IMR-90 (cell line): ENCODE data around the gene AHCYL2. TPM values are rescaled to one million over a fixed set of nuclear protein-coding genes. Genes with fewer than 3 reads are reported as not detected.

Experiments
- ATAC-seq: fragments of 200-7000 bp; cut with Tn5 transposase; 2 replicates; pipeline ENCODE4 v1.9.1; 2020; ENCODE audit warnings: low read depth, mild to moderate bottlenecking, moderate library complexity
- BruUV-seq: library from RNA; stranded (reverse); fragments of 400-500 nt; replicated peaks from 2 replicates; lab custom pipeline; 2021; lab: Mats Ljungman, UMichigan
- CTCF ChIA-PET: fragments of 300-600 bp; formaldehyde crosslinking; extraction: SDS; loops from one replicate; lab custom pipeline; 2021; ENCODE audit warnings: antibody characterized with exemption; lab: Yijun Ruan, JAX
- POLR2A ChIA-PET: fragments of 300-600 bp; sonication (Branson Sonifier 250); formaldehyde crosslinking; loops from one replicate; lab custom pipeline; 2022; ENCODE audit warnings: antibody characterized with exemption; ENCODE audit not compliant: unreplicated experiment; lab: Charles Lee
- DNase-seq: peaks from one replicate; pipeline ENCODE4 v3.0.0; 2013
- H2AFZ ChIP-seq: replicated peaks from 2 replicates; pipeline ENCODE3; 2013; ENCODE audit warnings: low read length, mild to moderate bottlenecking; ENCODE audit not compliant: poor library complexity
- H2AK5ac ChIP-seq: 2 replicates; pipeline ENCODE4 v1.6.1; 2013; ENCODE audit warnings: low read depth, low read length, inconsistent platforms
- H2AK9ac ChIP-seq: replicated peaks from 2 replicates; pipeline ENCODE3; 2013; ENCODE audit warnings: mild to moderate bottlenecking, low read depth, low read length, moderate library complexity; ENCODE audit not compliant: poor library complexity
- H2BK120ac ChIP-seq: 2 replicates; pipeline ENCODE4 v1.6.1; 2013; ENCODE audit warnings: low read depth, low read length, inconsistent platforms
- H2BK15ac ChIP-seq: 3 replicates; pipeline ENCODE4 v1.6.1; 2013; ENCODE audit warnings: low read depth, low read length, inconsistent platforms
- H2BK20ac ChIP-seq: 2 replicates; pipeline ENCODE4 v1.6.1; 2013; ENCODE audit warnings: low read depth, mild to moderate bottlenecking, inconsistent platforms, low read length, moderate library complexity
- H2BK5ac ChIP-seq: 2 replicates; pipeline ENCODE4 v1.6.1; 2013; ENCODE audit warnings: mild to moderate bottlenecking, low read depth, low read length, inconsistent platforms; ENCODE audit not compliant: poor library complexity, severe bottlenecking
- H3K14ac ChIP-seq: replicated peaks from 2 replicates; pipeline ENCODE4 v1.6.1; 2013; ENCODE audit warnings: low read depth, low read length, inconsistent platforms
- H3K18ac ChIP-seq: 2 replicates; pipeline ENCODE4 v1.6.1; 2013; ENCODE audit warnings: low read depth, low read length, control low read depth
- H3K23ac ChIP-seq: 2 replicates; pipeline ENCODE4 v1.6.1; 2013; ENCODE audit warnings: low read depth, low read length, inconsistent platforms
- H3K27ac ChIP-seq: 2 replicates; pipeline ENCODE4 v1.5.1; 2013; ENCODE audit warnings: mild to moderate bottlenecking, control low read depth, low read length; ENCODE audit not compliant: insufficient read depth
- H3K27me3 ChIP-seq: 2 replicates; pipeline ENCODE4 v1.6.1; 2013; ENCODE audit warnings: low read length; ENCODE audit not compliant: control insufficient read depth, insufficient read depth
- H3K36me3 ChIP-seq: 2 replicates; pipeline ENCODE4 v1.6.1; 2013; ENCODE audit warnings: low read length, mixed read lengths; ENCODE audit not compliant: control insufficient read depth, insufficient read depth
- H3K4ac ChIP-seq: 2 replicates; pipeline ENCODE4 v1.6.1; 2013; ENCODE audit warnings: low read depth, low read length, inconsistent platforms
- H3K4me1 ChIP-seq: 2 replicates; pipeline ENCODE4 v1.6.1; 2013; ENCODE audit warnings: low read length, mixed read lengths; ENCODE audit not compliant: control insufficient read depth, insufficient read depth
- H3K4me2 ChIP-seq: 2 replicates; pipeline ENCODE4 v1.6.1; 2013; ENCODE audit warnings: low read depth, mild to moderate bottlenecking, control low read depth, low read length, moderate library complexity
- H3K4me3 ChIP-seq: 2 replicates; pipeline ENCODE4 v1.5.1; 2013; ENCODE audit warnings: low read depth, mild to moderate bottlenecking, control low read depth, low read length, moderate library complexity; ENCODE audit not compliant: insufficient read depth
- H3K56ac ChIP-seq: 2 replicates; pipeline ENCODE4 v1.6.1; 2013; ENCODE audit warnings: low read length, inconsistent platforms; ENCODE audit not compliant: insufficient read depth; ENCODE audit errors: extremely low read depth
- H3K79me1 ChIP-seq, 2 experiments: 2 replicates each; pipeline ENCODE4 v1.6.1; 2013; ENCODE audit warnings: low read length in 2 of 2, inconsistent platforms in 1 of 2, low read depth in 1 of 2
- H3K9ac ChIP-seq: 2 replicates; pipeline ENCODE4 v1.6.1; 2013; ENCODE audit warnings: low read depth, low read length, control low read depth
- H3K9me1 ChIP-seq: 2 replicates; pipeline ENCODE4 v1.6.1; 2013; ENCODE audit warnings: low read length, inconsistent platforms; ENCODE audit not compliant: insufficient read depth
- H3K9me3 ChIP-seq: 2 replicates; pipeline ENCODE4 v1.6.1; 2013; ENCODE audit warnings: low read length; ENCODE audit not compliant: control insufficient read depth, insufficient read depth
- H4K20me1 ChIP-seq: 2 replicates; pipeline ENCODE4 v1.6.1; 2013; ENCODE audit warnings: low read length, inconsistent platforms; ENCODE audit not compliant: insufficient read depth
- H4K5ac ChIP-seq: 2 replicates; pipeline ENCODE4 v1.6.1; 2013; ENCODE audit warnings: mild to moderate bottlenecking, low read depth, low read length, control low read depth
- H4K8ac ChIP-seq, 2 experiments: 2 replicates each; pipeline ENCODE4 v1.6.1; 2013; ENCODE audit warnings: low read depth in 2 of 2, low read length in 2 of 2, control low read depth in 1 of 2, inconsistent platforms in 1 of 2
- H4K91ac ChIP-seq: 2 replicates; pipeline ENCODE4 v1.6.1; 2013; ENCODE audit warnings: low read depth, low read length, inconsistent platforms; ENCODE audit not compliant: insufficient read depth
- CEBPB ChIP-seq: IDR thresholded peaks from 2 replicates; pipeline ENCODE4 v1.6.1; 2012; ENCODE audit warnings: low read depth, low read length, improper control_type of control experiment
- CTCF ChIP-seq: conservative IDR thresholded peaks from 2 replicates; pipeline ENCODE4 v1.5.1; 2012; ENCODE audit warnings: mild to moderate bottlenecking, low read depth, low read length, improper control_type of control experiment
- ELK1 ChIP-seq: fragments of 150-350 bp; IDR thresholded peaks from 2 replicates; pipeline ENCODE4 v1.6.1; 2016; ENCODE audit warnings: low read depth, mild to moderate bottlenecking, low read length, moderate library complexity, borderline replicate concordance
- FOS ChIP-seq: fragments of 150-350 bp; IDR thresholded peaks from 2 replicates; pipeline ENCODE4 v1.6.1; 2016; ENCODE audit warnings: low read depth, low read length
- RAD21 ChIP-seq: IDR thresholded peaks from 2 replicates; pipeline ENCODE4 v1.6.1; 2012; ENCODE audit warnings: low read length, improper control_type of control experiment
- SMC3 ChIP-seq: fragments of 150-350 bp; IDR thresholded peaks from 2 replicates; pipeline ENCODE4 v1.6.1; 2016; ENCODE audit warnings: low read depth, mild to moderate bottlenecking, antibody characterized with exemption, low read length, moderate library complexity
- USF2 ChIP-seq: fragments of 150-350 bp; IDR thresholded peaks from 2 replicates; pipeline ENCODE4 v1.6.1; 2017; ENCODE audit warnings: mild to moderate bottlenecking, antibody characterized with exemption, low read length, low read depth
- WGBS, 2 experiments: methylation state at CpG; one replicate each; pipeline versions ENCODE4 v1.1.5 to v1.1.7; 2013; ENCODE audit warnings: missing lambda C conversion rate in 2 of 2; ENCODE audit not compliant: insufficient read length in 1 of 2; ENCODE audit errors: extremely low coverage in 2 of 2; 5-methylcytosine and 5-hydroxymethylcytosine counted together
- dilution Hi-C: fragments of 300-500 bp; cut with HindIII; formaldehyde crosslinking; loops from one replicate; pipeline ENCODE4 v1.14.3; 2018; ENCODE audit warnings: low sequenced_read_pairs; ENCODE audit not compliant: unreplicated experiment
- in situ Hi-C: fragments of 300-500 bp; cut with MboI; formaldehyde crosslinking; loops from 3 replicates; pipeline ENCODE4 v1.14.3; 2019; ENCODE audit warnings: low sequenced_read_pairs, inconsistent platforms, mixed read lengths
- intact Hi-C: fragments of 100-400 bp; cut with micrococcal nuclease; formaldehyde crosslinking; loops from 2 replicates; pipeline ENCODE4 v1.10.0; 2022
- polyA plus RNA-seq, 3 experiments: library from polyadenylated mRNA; depleted of rRNA; stranded (reverse); fragments of >200 nt; gene quantifications; 2 replicates each; pipeline ENCODE4 v1.2.3, GENCODE V29; 2012; ENCODE audit warnings: low replicate concordance in 1 of 3
- total RNA-seq: library from RNA; depleted of rRNA; stranded (reverse); fragments of >200 nt; gene quantifications from 2 replicates; pipeline ENCODE4 v1.2.3, GENCODE V29; 2012

AHCYL2 gene
- total and polyA plus RNA-seq, 2 of the 4 experiments (the other 2 are of a cell fraction): 5.7 to 7.6 TPM

- no peaks in the 10 kb centered on the region for H3K9me1 ChIP-seq
- ATAC-seq: 0 out of 2 replicates have a peak, but pooled peaks have one; percentile 24
Observed at GRCh38 chr7:129271500-129272355, 46.9 kb downstream of the AHCYL2 start.

More at GRCh38 chr7:129271500-129272355, 46.9 kb downstream of the AHCYL2 start:
- no peak overlapping the region for H3K4me2 ChIP-seq
- H3K56ac ChIP-seq: no peak overlapping the region
- H3K4ac ChIP-seq: no peak overlapping the region
- no peaks in the 10 kb centered on the region for H4K20me1 ChIP-seq
- no peak overlapping the region for H2BK120ac ChIP-seq
- H2BK15ac ChIP-seq: no peak overlapping the region
- TF ChIP-seq RAD21 (peak; percentile 47), FOS (no peak), SMC3 (peak; percentile 47; the same call in 1 of the 2 replicates), CTCF (peak; percentile 46), ELK1 (no peak), USF2 (no peak), CEBPB (no peak)
- POLR2A ChIA-PET: no interaction called here
- H3K27me3 ChIP-seq: no peaks in the 10 kb centered on the region
- no peak overlapping the region for H2AK5ac ChIP-seq
- no peak overlapping the region for H4K91ac ChIP-seq
- no peak overlapping the region for H3K14ac ChIP-seq
- no TSS peak for BruUV-seq
- peak overlapping the region; percentile 4 for H2AFZ ChIP-seq
- CTCF ChIA-PET: interaction anchor here (0.5 to 0.6 kb wide), 2 partner anchors 13 to 33 kb away, joined by 4 to 9 read pairs; no protein-coding TSS in a partner anchor
- no peak overlapping the region for H2BK5ac ChIP-seq
- no peak overlapping the region for H3K4me3 ChIP-seq
- no peak overlapping the region for H3K18ac ChIP-seq
- intact Hi-C loops (no loop called here), in situ Hi-C loops (no loop called here), dilution Hi-C loops (no loop called here)
- no peak overlapping the region for H4K8ac ChIP-seq
- H3K9ac ChIP-seq: no peak overlapping the region
- no peak overlapping the region for H2AK9ac ChIP-seq
- H3K9me3 ChIP-seq: no peaks in the 10 kb centered on the region
- no peaks in the 10 kb centered on the region for H3K79me1 ChIP-seq
- no peak overlapping the region for H3K23ac ChIP-seq
- no peak overlapping the region for H2BK20ac ChIP-seq
- no peak overlapping the region for H4K5ac ChIP-seq
- peaks cover 2% of the 10 kb centered on the region for H3K36me3 ChIP-seq
- WGBS, 2 experiments: no CpG with 5 or more reads among the region's 5 CpGs
- no peaks in the 10 kb centered on the region for H3K4me1 ChIP-seq
- peak; percentile 43 for DNase-seq
- H3K27ac ChIP-seq: no peak overlapping the region
